Endothelial cell of umbilical vein (primary cell): Measurements from ENCODE around the gene WDFY2. TPM values are rescaled to one million over a fixed set of nuclear protein-coding genes. Genes with fewer than 3 reads are reported as not detected.

Experiments used
- BruUV-seq: library from RNA; stranded (reverse); fragments of 400-500 nt; replicated peaks from 2 replicates; lab custom pipeline; 2021; lab: Mats Ljungman, UMichigan
- CTCF ChIA-PET: fragments of 300-600, 350-600 bp; sonication (Branson Sonifier 250); formaldehyde crosslinking; loops from one replicate; lab custom pipeline; 2021; ENCODE audit warnings: antibody characterized with exemption, inconsistent platforms; lab: Charles Lee
- POLR2A ChIA-PET: fragments of 300-600, 350-600 bp; sonication (Branson Sonifier 250); formaldehyde crosslinking; loops from one replicate; lab custom pipeline; 2021; ENCODE audit warnings: antibody characterized with exemption, inconsistent platforms; lab: Charles Lee
- DNase-seq: peaks from one replicate; pipeline ENCODE4 v3.0.0-alpha.2; 2011; ENCODE audit warnings: low read depth, low spot score
- FAIRE-seq: peaks from 2 replicates; lab custom pipeline; 2011; peaks lifted over from hg19 to GRCh38; lab: Jason Lieb, UNC
- H2AFZ ChIP-seq: 2 replicates; pipeline ENCODE4 v1.6.0; 2012; ENCODE audit warnings: low read depth, low read length, control low read depth, inconsistent platforms
- H3K27ac ChIP-seq: 2 replicates; pipeline ENCODE4 v1.5.1; 2011; ENCODE audit warnings: low read depth, mild to moderate bottlenecking, control low read depth, low read length, moderate library complexity; ENCODE audit not compliant: insufficient read depth
- H3K27me3 ChIP-seq, 2 experiments: 2 replicates each; pipeline versions ENCODE4 v1.6.0 to v1.6.1; 2011; ENCODE audit warnings: low read length in 2 of 2, mixed read lengths in 1 of 2; ENCODE audit not compliant: control insufficient read depth in 2 of 2, insufficient read depth in 2 of 2
- H3K36me3 ChIP-seq, 2 experiments: 2 replicates in 1 of 2; 3 replicates in 1 of 2; pipeline ENCODE4 v1.5.1; 2011; ENCODE audit warnings: low read length in 2 of 2, mild to moderate bottlenecking in 1 of 2, moderate library complexity in 1 of 2; ENCODE audit not compliant: control insufficient read depth in 2 of 2, insufficient read depth in 2 of 2; ENCODE audit errors: extremely low read depth in 1 of 2
- H3K4me1 ChIP-seq: 3 replicates; pipeline ENCODE4 v1.5.1; 2011; ENCODE audit warnings: mild to moderate bottlenecking, low read length; ENCODE audit not compliant: control insufficient read depth, insufficient read depth; ENCODE audit errors: extremely low read depth
- H3K4me2 ChIP-seq: 2 replicates; pipeline ENCODE4 v1.6.1; 2011; ENCODE audit warnings: low read length, control low read depth, mixed read lengths; ENCODE audit not compliant: insufficient read depth
- H3K4me3 ChIP-seq, 3 experiments: fragments of 200-600 bp in 1 of 3; sonication (generic), shearing (Covaris generic) in 1 of 3; replicated peaks in 1 of 3; 2 replicates each; pipeline ENCODE4 v1.5.1; 2011 to 2016; ENCODE audit warnings: control low read depth in 3 of 3, low read length in 3 of 3, mild to moderate bottlenecking in 2 of 3, inconsistent platforms in 1 of 3, low read depth in 1 of 3, moderate library complexity in 1 of 3; ENCODE audit not compliant: insufficient read depth in 1 of 3
- H3K79me2 ChIP-seq: 2 replicates; pipeline ENCODE4 v1.6.0; 2012; ENCODE audit warnings: low read length, inconsistent platforms; ENCODE audit not compliant: control insufficient read depth, insufficient read depth
- H3K9ac ChIP-seq: replicated peaks from 2 replicates; pipeline ENCODE3; 2011; ENCODE audit warnings: low read length, control low read depth; ENCODE audit not compliant: insufficient read depth; ENCODE audit errors: extremely low read depth
- H3K9me1 ChIP-seq: replicated peaks from 3 replicates; pipeline ENCODE4 v1.6.0; 2011; ENCODE audit warnings: mild to moderate bottlenecking, low read length; ENCODE audit not compliant: control insufficient read depth, insufficient read depth; ENCODE audit errors: extremely low read depth
- H3K9me3 ChIP-seq: replicated peaks from 2 replicates; pipeline ENCODE4 v1.5.1; 2012; ENCODE audit warnings: low read length, inconsistent platforms; ENCODE audit not compliant: control insufficient read depth, insufficient read depth
- H4K20me1 ChIP-seq: replicated peaks from 2 replicates; pipeline ENCODE3; 2011; ENCODE audit warnings: mild to moderate bottlenecking, low read length; ENCODE audit not compliant: control insufficient read depth, insufficient read depth; ENCODE audit errors: extremely low read depth
- CTCF ChIP-seq, 2 donors: IDR thresholded peaks; 1 replicate in 1 of 2; 2 replicates in 1 of 2; pipeline ENCODE4 v1.5.1; 2011; ENCODE audit warnings: low read length in 2 of 2, mild to moderate bottlenecking in 2 of 2, moderate library complexity in 2 of 2, control low read depth in 1 of 2, inconsistent platforms in 1 of 2, low read depth in 1 of 2; ENCODE audit not compliant: insufficient read depth in 1 of 2; ENCODE audit errors: extremely low read depth in 1 of 2
- EZH2 ChIP-seq: IDR thresholded peaks from 2 replicates; pipeline ENCODE4 v1.6.1; 2012; ENCODE audit warnings: borderline replicate concordance, low read depth, mild to moderate bottlenecking, moderate library complexity, low read length, inconsistent platforms; ENCODE audit not compliant: severe bottlenecking
- FOS ChIP-seq: IDR thresholded peaks from 2 replicates; pipeline ENCODE4 v1.6.1; 2011; ENCODE audit warnings: mild to moderate bottlenecking, low read length, moderate library complexity, borderline replicate concordance; ENCODE audit not compliant: insufficient read depth
- JUN ChIP-seq: IDR thresholded peaks from 2 replicates; pipeline ENCODE4 v1.6.1; 2011; ENCODE audit warnings: borderline replicate concordance, low read depth; ENCODE audit not compliant: insufficient read length, insufficient read depth
- MYC ChIP-seq: IDR thresholded peaks from one replicate; pipeline ENCODE4 v1.6.1; 2011; ENCODE audit warnings: mild to moderate bottlenecking, low read depth, low read length
- POLR2A ChIP-seq: IDR thresholded peaks from 2 replicates; pipeline ENCODE4 v1.6.1; 2012; ENCODE audit warnings: low read depth, mild to moderate bottlenecking, control low read depth, low read length
- dilution Hi-C: fragments of 300-500 bp; cut with MboI; formaldehyde crosslinking; loops from one replicate; pipeline ENCODE4 v1.15.0; 2019; ENCODE audit warnings: low sequenced_read_pairs; ENCODE audit not compliant: extremely low pct_ligation_motif_present
- intact Hi-C: fragments of 100-400 bp; cut with micrococcal nuclease; formaldehyde crosslinking; loops from one replicate; pipeline ENCODE4 v1.10.0; 2022
- polyA plus RNA-seq, 4 experiments: library from polyadenylated mRNA; depleted of rRNA in 3 of 4; stranded (reverse) in 3 of 4; unstranded in 1 of 4; fragments of >200 nt; gene quantifications; 2 replicates each; pipeline versions ENCODE4 v1.2.1 to v1.2.3, GENCODE V29; 2011 to 2012; ENCODE audit warnings: missing spikeins in 1 of 4
- total RNA-seq: library from RNA; stranded (reverse); gene quantifications from 2 replicates; pipeline ENCODE4 v1.2.3, GENCODE V29; 2021

WDFY2 gene
- total and polyA plus RNA-seq, 2 donors (not counting 3 experiments of a cell fraction or from before 2014, with no cell fraction given): 2.1 to 5.5 TPM

DNA sequence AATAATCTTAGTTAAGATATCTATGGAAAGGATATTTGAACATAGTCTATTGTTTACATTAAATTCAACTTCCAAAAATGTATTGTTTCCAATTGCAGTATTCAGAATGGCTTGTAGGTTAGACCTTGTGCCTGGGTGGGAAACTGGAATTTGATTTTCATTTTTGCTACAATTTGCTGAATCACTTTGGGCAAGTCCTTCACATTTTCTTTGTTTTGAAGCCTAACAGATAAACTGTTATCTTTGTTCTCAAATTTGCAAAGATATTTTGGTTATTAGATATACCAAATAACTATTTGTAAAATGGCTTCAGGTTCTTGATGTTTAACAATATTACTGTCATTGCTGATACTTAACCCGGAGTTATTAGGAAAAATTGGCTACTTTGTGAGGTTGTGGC, 82.6 kb downstream of the WDFY2 start:
- Histone ChIP-seq H3K4me3 (no peak overlapping the region), H3K9me3 (no peaks in the 10 kb centered on the region), H3K4me2 (no peak overlapping the region), H3K79me2 (no peaks in the 10 kb centered on the region), H3K4me1 (no peaks in the 10 kb centered on the region), H2AFZ (no peak overlapping the region), H3K9me1 (no peaks in the 10 kb centered on the region), H3K9ac (no peak overlapping the region), H3K36me3 (no peaks in the 10 kb centered on the region), H4K20me1 (no peaks in the 10 kb centered on the region), H3K27ac (no peak overlapping the region), H3K27me3 (no peaks in the 10 kb centered on the region)
- DNase-seq: no peak
- no TSS peak for BruUV-seq
- intact Hi-C loops (no loop called here), dilution Hi-C loops (no loop called here)
- FAIRE-seq: no peak
- TF ChIP-seq JUN: no peak
- no peak for TF ChIP-seq FOS
- no peak for TF ChIP-seq POLR2A
- TF ChIP-seq MYC: no peak
- no peak for TF ChIP-seq CTCF (IDR thresholded peaks at IDR 0.05; ENCODE audit: extremely low read depth in 1 of 2, insufficient read depth in 1 of 2, low read depth in 1 of 2, low read length in 2 of 2)
- TF ChIP-seq EZH2: no peak
- ChIA-PET POLR2A (no interaction called here), CTCF (no interaction called here)
